Transverse colon (tissue), 4 donors: ENCODE measurements around the gene ALPI.

ENCODE experiments used
- CTCF ChIP-seq, 5 experiments: fragments of 200-600 bp in 3 of 5; fragments of 450-650 bp in 2 of 5; sonication (generic) in 3 of 5; IDR thresholded peaks; 1 replicate in 2 of 5; 2 replicates in 3 of 5; pipeline ENCODE4 v1.5.1; 2016 to 2017; ENCODE audit warnings: antibody characterized with exemption in 5 of 5, inconsistent platforms in 3 of 5, mild to moderate bottlenecking in 2 of 5, moderate library complexity in 1 of 5
- POLR2AphosphoS5 ChIP-seq, 3 donors: sonication (generic); formaldehyde crosslinking; IDR thresholded peaks; one replicate each; pipeline ENCODE4 v1.6.1; 2016; ENCODE audit warnings: antibody characterized with exemption in 3 of 3

DNA sequence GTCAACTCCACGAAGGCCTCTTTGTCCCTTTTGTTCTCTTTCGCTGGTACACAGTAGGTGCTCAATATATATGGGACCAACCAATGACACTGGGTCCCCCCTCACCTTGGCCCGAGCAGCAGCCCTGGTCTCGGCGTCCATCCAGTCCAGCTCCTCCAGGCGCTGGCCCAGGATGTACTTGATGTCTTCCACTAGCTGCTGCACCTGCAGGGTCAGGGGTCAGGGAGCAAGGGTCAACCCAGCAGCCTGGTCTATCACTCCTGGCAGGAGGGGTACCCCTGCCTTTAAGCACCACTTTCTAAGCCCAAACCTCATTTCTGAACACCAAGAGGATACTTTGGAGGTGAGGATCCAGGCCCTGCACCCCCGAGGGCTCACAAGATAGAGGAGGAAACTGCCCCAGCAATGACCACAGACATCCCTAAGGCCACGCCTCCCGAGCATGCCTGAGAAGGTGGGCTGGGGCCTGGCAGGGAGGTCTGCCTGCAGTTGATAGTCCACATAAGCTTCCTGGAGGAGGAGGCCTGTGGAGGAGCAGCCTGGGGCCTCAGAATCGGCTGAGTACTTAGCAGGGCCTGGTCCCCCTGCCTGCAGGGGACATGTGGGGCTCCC, 27.5 kb downstream of the ALPI start:
- TF ChIP-seq CTCF (IDR thresholded peaks at IDR 0.05), result no peak
- TF ChIP-seq POLR2AphosphoS5 (IDR thresholded peaks at IDR 0.05), result no peak
